ENCODE data around the gene HSF2. TPM values are rescaled to one million over a fixed set of nuclear protein-coding genes. Genes with fewer than 3 reads are reported as not detected.

HSF2 gene
- total RNA-seq (2013; cell fraction: nucleolus; rRNA removed), result 14.5 and 16.3 TPM in 2 replicates
- total RNA-seq (2014; rRNA removed) (21.0 and 21.7 TPM in 2 replicates), total RNA-seq (2014; rRNA removed; fragmentation: Illumina TruSeq; extraction: Trizol) (15.4 and 16.8 TPM in 2 replicates), total RNA-seq (2021) (9.5 and 10.1 TPM in 2 replicates), polyA plus RNA-seq (2011; rRNA removed) (38.3 and 46.6 TPM in 2 replicates), polyA plus RNA-seq (2014; fragmentation: Illumina TruSeq; extraction: Trizol) (16.8 and 28.1 TPM in 2 replicates), polyA plus RNA-seq (2014; fragmentation: Nextera tagmentation; extraction: Ambion mirVana) (10 to 100 TPM; 16.2 to 18.4 TPM), polyA plus RNA-seq (2014; rRNA removed) (15.3 and 16.5 TPM in 2 replicates), polyA plus RNA-seq (2016; fragmentation: Nextera tagmentation; extraction: Ambion mirVana) (10 to 100 TPM; 16.4 to 17.3 TPM), polyA minus RNA-seq (2011; rRNA and poly(A)+ RNA removed) (29.3 and 37.2 TPM in 2 replicates), Bru-seq, nascent RNA (percentile 80 among the genes with signal in this experiment), BruChase-seq, experiment 1, labeled RNA remaining after a 6-hour chase (percentile 62 among the genes with signal in this experiment), BruChase-seq, experiment 2, labeled RNA remaining after a 2-hour chase (percentile 70 among the genes with signal in this experiment)
- polyA plus RNA-seq (2011; ENCODE audit: low read depth), result 7.0 TPM
- 15.8 and 17.1 TPM in 2 replicates for polyA plus RNA-seq (2011; cell fraction: cytosol; rRNA removed)
- polyA plus RNA-seq (2011; cell fraction: nucleus; rRNA removed), result 23.4 and 26.1 TPM in 2 replicates
- 6.7 and 9.6 TPM in 2 replicates for polyA plus RNA-seq (2012)
- 6.1 and 10.5 TPM in 2 replicates for polyA minus RNA-seq (2011; cell fraction: cytosol; rRNA and poly(A)+ RNA removed)
- 10.5 and 12.0 TPM in 2 replicates for polyA minus RNA-seq (2011; cell fraction: nucleus; rRNA and poly(A)+ RNA removed)
- long read RNA-seq, experiment 1, transcript HSF2-202 (12 exons, 2,643 nt), result major isoform, 10 of 20 reads
- long read RNA-seq, experiment 1, transcript HSF2-201 (13 exons, 2,549 nt), result minor isoform, 8 of 20 reads
- long read RNA-seq, experiment 1, partial matches to known transcripts, result 0 of 20 reads
- long read RNA-seq, experiment 1, other reads (novel, unspliced or antisense), result 2 of 20 reads
- long read RNA-seq, experiment 2, transcript HSF2-202 (12 exons, 2,643 nt), result major isoform, 80 of 149 reads
- long read RNA-seq, experiment 2, transcript HSF2-201 (13 exons, 2,549 nt), result minor isoform, 50 of 149 reads
- long read RNA-seq, experiment 2, partial matches to known transcripts, result 10 of 149 reads
- long read RNA-seq, experiment 2, other reads (novel, unspliced or antisense), result 9 of 149 reads

DNA sequence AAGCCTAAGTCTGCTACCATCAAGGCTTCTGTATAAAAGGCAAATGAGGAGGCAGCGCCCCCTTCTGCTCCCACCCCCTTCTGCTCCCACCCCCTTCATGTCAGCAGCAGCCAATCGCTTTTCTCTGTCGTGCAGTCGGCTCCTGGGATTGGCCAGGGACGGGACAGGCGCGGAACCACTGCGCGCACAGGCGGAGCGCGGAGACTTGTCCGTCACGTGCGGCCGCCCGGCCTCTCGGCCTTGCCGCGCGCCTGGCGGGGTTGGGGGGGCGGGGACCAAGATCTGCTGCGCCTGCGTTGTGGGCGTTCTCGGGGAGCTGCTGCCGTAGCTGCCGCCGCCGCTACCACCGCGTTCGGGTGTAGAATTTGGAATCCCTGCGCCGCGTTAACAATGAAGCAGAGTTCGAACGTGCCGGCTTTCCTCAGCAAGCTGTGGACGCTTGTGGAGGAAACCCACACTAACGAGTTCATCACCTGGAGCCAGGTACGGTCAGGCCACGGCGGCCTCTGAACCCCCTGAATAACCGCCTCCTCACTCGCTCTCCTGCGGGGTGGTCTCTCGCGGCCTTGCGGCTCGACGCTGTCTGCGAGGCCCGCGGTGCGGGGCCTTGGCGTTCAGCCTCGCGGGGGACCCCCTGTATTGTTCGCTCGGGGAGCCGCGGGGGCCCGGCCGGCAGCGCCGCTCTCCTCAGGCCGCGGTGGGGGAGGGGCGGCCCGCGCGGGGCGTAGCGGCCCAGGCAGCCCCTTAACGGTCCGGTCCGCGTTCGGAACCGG is at the start of gene HSF2:
Gene HSF2, plus strand, starts transcription at position 305 of the 773 bp plus-strand sequence. Its CDS starts 86 bp downstream, at position 391.
- Histone ChIP-seq H2AFZ (ENCODE audit: control insufficient read depth, low read depth, low read length) (peak within 1 kb of the TSS; percentile 99), H3K36me3 (ENCODE audit: control insufficient read depth in 2 of 2, insufficient read depth in 2 of 2, low read length in 1 of 2) (no peaks in the 10 kb centered on the region), H3K9me3 (replicated peaks; ENCODE audit: control insufficient read depth, insufficient read depth, low read length) (no peaks in the 10 kb centered on the region), H3K4me3 (peak within 1 kb of the TSS; percentile 93), H4K20me1 (ENCODE audit: control insufficient read depth, insufficient read depth) (no peaks in the 10 kb centered on the region), H3K27ac (ENCODE audit: control insufficient read depth, insufficient read depth) (peak within 1 kb of the TSS; percentile 74), H3K9ac (ENCODE audit: control insufficient read depth, insufficient read depth, low read length) (peak within 1 kb of the TSS; percentile 84), H3K4me2 (ENCODE audit: control insufficient read depth, insufficient read depth) (peak within 1 kb of the TSS; percentile 89), H3K4me1 (ENCODE audit: control insufficient read depth, insufficient read depth, low read length) (no peaks in the 10 kb centered on the region; the same call in none of the 2 replicates), H3K27me3 (replicated peaks in 1 of 2; ENCODE audit: control insufficient read depth in 2 of 2, insufficient read depth in 2 of 2, low read length in 1 of 2) (no peaks in the 10 kb centered on the region), H3K79me2 (ENCODE audit: control insufficient read depth, insufficient read depth, low read length) (peaks cover 39% of the 10 kb centered on the region)
- peak; percentile 27 for FAIRE-seq
- no TSS peak for BruUV-seq (replicated peaks)
- ChIA-PET POLR2A (interaction anchor here (1.5 to 1.6 kb wide), 2 partner anchors 9 to 72 kb away, joined by 4 to 9 read pairs; partner anchors contain the start of gene SERINC1), RAD21 (ENCODE audit: unreplicated experiment) (interaction anchor here (0.8 to 1.5 kb wide), 4 partner anchors 14 to 71 kb away, joined by 3 to 6 read pairs (median 4); partner anchors contain the start of gene SERINC1), CTCF (interaction anchor here (1.0 to 1.2 kb wide), 3 partner anchors 8 to 18 kb away, joined by 3 to 5 read pairs (median 3); no protein-coding TSS in a partner anchor), SMC1A (ENCODE audit: uncharacterized antibody, unreplicated experiment) (interaction anchor here (0.7 kb wide), 1 partner anchor 66 kb away, joined by 3 read pairs; no protein-coding TSS in a partner anchor)
- ATAC-seq, result peak; percentile 99
- in situ Hi-C loops (cut with MboI) (no loop called here), intact Hi-C loops (cut with micrococcal nuclease; ENCODE audit: unreplicated experiment) (loop anchor here (2.0 kb wide), 1 partner anchor 71 kb away; the partner anchor contains the start of gene SERINC1)
- peak; percentile 86 for DNase-seq (ENCODE audit: low read depth, low spot score)
- WGBS (ENCODE audit: insufficient coverage, insufficient replicate concordance, low lambda C conversion rate, missing lambda C conversion rate), result 1% methylated on average over 62 of the region's 82 CpGs
- TF ChIP-seq, protein P1, sequence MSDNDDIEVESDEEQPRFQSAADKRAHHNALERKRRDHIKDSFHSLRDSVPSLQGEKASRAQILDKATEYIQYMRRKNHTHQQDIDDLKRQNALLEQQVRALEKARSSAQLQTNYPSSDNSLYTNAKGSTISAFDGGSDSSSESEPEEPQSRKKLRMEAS (IDR thresholded peaks at IDR 0.05; ENCODE audit: low read depth, low read length), result peak; percentile 80
- TF ChIP-seq FOS (IDR thresholded peaks at IDR 0.05; ENCODE audit: borderline replicate concordance, extremely low read depth, insufficient read length), result peak; percentile 79
- no peak for TF ChIP-seq FOXK2 (IDR thresholded peaks at IDR 0.05)
- TF ChIP-seq EP300 (IDR thresholded peaks at IDR 0.05; ENCODE audit: borderline replicate concordance in 1 of 2, control insufficient read depth in 1 of 2, low read depth in 2 of 2, low read length in 2 of 2), result no peak
- peak; percentile 38; the same call in 1 of the 2 replicates for TF ChIP-seq TAF1 (IDR thresholded peaks at IDR 0.05; ENCODE audit: borderline replicate concordance, low read depth, low read length)
- TF ChIP-seq IRF3 (IDR thresholded peaks at IDR 0.05), result peak; percentile 62
- TF ChIP-seq NFIC (IDR thresholded peaks at IDR 0.05; ENCODE audit: low read depth, low read length), result no peak
- TF ChIP-seq ZNF24 (IDR thresholded peaks at IDR 0.05), result 0 out of 2 replicates have a peak, but pooled peaks have one; percentile 26
- no peak for TF ChIP-seq ZZZ3 (IDR thresholded peaks at IDR 0.05; ENCODE audit: control insufficient read depth, insufficient read length, low read depth)
- TF ChIP-seq, protein P2, sequence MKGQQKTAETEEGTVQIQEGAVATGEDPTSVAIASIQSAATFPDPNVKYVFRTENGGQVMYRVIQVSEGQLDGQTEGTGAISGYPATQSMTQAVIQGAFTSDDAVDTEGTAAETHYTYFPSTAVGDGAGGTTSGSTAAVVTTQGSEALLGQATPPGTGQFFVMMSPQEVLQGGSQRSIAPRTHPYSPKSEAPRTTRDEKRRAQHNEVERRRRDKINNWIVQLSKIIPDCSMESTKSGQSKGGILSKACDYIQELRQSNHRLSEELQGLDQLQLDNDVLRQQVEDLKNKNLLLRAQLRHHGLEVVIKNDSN (IDR thresholded peaks at IDR 0.05; ENCODE audit: borderline replicate concordance, extremely low read length, insufficient read depth, low read depth, low read length), result peak; percentile 89
- peak; percentile 96 for TF ChIP-seq SP1 (IDR thresholded peaks at IDR 0.05; ENCODE audit: low read depth, low read length)
- no peak for TF ChIP-seq EZH2 (IDR thresholded peaks at IDR 0.05; ENCODE audit: borderline replicate concordance, control insufficient read depth, low read depth, low read length)
- 0 out of 3 replicates have a peak, but pooled peaks of 1 of the 2 experiments have one; percentile 48 for TF ChIP-seq EGR1 (IDR thresholded peaks at IDR 0.05; ENCODE audit: borderline replicate concordance in 1 of 2, low read depth in 2 of 2, low read length in 2 of 2)
- 0 out of 2 replicates have a peak, but pooled peaks have one; percentile 65 for TF ChIP-seq RFX5 (IDR thresholded peaks at IDR 0.05; ENCODE audit: low read depth, low read length)
- TF ChIP-seq CBX5 (IDR thresholded peaks at IDR 0.05; ENCODE audit: low read depth), result no peak
